TTC549 (cell line): ENCODE results near the gene EPC1.

ENCODE experiments used
- FAIRE-seq: peaks from 2 replicates; lab custom pipeline; 2012; peaks lifted over from hg19 to GRCh38; lab: Jason Lieb, UNC

Gene EPC1

GRCh38 chr10:32337350-32337749 lies 9.6 kb downstream of the EPC1 start:
- no peak for FAIRE-seq

- FAIRE-seq = no peak
Measured at GRCh38 chr10:32333849-32334248, 13.1 kb downstream of the EPC1 start.

DNA sequence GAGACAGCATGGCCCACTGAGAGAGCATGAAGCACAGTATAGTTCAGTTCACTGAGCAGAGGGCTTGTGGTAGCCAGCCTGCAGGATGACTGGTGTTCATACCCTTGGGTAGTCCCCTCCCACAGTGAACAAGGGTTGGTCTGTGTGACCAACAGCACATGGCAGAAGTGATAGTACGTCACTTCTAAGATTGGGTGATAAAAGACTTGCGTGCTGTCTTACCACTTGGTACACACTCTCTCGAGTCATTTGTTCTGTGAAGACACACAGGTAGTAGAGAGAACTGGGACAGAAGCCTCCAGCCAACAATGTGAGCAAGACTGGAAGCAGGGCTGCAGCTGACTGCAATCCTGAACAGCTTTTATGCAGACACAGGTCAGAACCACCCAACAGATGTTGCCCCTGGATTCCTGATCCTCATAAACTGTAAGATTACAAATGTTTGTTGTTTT lies 14.6 kb downstream of the EPC1 start:
- no peak for FAIRE-seq

GRCh38 chr10:32331606-32332005 lies 15.4 kb downstream of the EPC1 start:
- no peak for FAIRE-seq

- FAIRE-seq = no peak
Measured at GRCh38 chr10:32330214-32330613, 16.7 kb downstream of the EPC1 start.

- no peak for FAIRE-seq
Measured at GRCh38 chr10:32329061-32329460, 17.9 kb downstream of the EPC1 start.

DNA sequence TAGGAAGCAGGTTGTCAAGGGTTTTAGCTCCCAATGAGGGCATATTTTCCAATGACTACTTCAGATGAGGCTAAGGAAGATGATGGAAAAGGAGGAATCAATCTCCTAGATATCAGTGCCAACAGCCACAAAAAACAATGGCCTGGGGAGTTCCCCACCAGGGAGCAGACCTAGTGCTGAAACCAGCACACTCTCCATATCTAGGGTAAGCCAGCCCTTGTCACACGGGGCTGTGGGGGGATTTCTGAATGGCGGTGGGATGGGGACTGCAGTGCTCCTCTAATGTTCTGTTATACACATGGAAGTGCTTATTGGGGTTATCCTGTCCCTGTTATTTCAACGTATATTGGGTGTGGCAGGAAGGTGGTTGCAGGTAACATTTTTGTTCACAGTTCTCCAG lies 18.5 kb downstream of the EPC1 start:
- no peak for FAIRE-seq

DNA sequence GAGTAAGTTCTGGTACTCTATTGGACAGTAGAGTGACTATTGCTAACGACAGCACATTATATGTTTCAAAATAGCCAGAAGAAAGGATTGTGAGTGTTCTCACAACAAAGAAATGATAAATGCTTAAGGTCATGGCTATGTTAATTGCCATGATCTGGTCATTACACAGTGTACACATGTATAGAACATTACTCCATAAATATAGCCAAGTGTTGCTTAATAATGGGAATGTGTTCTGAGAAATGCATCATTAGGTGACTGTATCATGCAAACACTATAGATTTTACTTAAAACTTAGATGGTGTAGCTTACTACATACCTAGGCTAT lies 19.6 kb downstream of the EPC1 start:
- no peak for FAIRE-seq

DNA sequence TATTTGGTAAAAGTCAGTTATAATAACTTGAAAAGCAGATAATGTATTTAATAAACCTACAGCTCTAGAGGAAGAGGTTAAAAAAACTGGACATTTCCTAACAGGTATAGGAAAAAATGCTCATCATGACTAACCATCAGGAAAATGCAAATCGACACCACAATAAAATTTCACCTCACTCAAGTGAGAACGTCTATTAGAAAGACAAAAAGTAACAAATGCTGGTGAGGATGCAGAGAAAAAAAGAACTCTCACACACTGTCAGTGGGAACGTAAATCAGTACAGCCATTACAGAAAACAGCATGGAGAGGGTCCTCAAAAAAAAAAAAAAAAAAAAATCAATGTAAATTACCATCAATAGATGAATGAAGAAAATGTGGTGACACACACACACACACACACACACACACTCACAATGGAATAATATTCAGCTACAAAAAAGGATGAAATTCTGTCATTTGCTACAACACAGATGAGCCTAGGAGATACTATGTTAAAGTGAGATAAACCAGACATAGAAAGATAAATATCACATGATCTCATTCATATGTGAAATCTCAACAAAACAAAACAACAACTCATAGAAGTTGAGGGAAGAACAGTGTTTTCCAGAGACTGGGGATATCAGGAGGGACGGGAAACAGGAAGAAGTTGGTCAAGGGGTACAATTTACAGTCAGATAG lies 20.1 kb downstream of the EPC1 start:
- FAIRE-seq = no peak

- FAIRE-seq = no peak
Measured at GRCh38 chr10:32326119-32326518, 20.8 kb downstream of the EPC1 start.

DNA sequence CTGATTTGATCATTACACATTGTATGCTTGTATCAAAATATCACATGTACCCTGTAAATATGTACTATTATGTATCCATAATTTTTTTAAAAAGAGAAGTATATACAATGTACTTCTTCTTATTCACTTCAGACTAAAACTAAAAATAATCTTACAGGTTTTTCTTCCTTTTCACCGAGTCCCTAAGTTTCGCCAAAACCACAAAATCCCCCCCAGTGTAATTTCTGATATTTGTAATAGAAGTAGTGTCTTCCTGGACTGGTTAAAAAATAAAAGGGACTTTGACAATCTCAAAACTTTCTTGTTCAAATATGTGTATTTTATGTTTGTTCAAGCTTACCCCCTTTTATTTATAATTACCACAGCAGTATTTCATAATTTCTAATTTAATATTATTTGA lies 23.9 kb downstream of the EPC1 start:
- no peak for FAIRE-seq

DNA sequence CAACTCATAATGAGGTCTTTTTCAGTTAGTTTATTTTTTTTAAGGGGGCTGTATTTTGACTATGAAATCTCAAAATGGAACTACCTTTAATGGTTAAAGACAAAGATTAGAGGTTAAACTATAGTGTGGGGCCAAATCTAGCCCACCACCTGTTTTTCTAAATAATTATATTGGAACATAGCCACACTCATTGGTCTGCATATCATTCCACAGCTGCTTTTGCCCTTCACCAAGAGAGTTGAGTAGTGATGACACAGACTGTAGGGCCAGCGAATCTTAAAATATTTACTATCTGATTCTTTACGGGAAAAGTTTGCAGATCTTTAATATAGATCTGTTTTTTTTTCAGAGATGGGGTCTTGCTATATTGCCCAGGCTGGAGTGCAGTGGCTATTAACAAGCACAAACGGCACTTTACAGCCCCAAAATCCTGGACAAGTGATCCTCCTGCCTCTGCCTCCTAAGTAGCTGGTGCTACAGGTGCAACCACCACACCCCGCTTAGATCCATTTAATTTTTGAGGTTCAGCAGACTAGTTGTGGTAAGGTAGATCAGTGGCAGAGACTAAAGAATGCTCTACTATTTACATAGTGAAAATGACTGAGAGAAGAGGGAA lies 25.8 kb downstream of the EPC1 start:
- FAIRE-seq = no peak

DNA sequence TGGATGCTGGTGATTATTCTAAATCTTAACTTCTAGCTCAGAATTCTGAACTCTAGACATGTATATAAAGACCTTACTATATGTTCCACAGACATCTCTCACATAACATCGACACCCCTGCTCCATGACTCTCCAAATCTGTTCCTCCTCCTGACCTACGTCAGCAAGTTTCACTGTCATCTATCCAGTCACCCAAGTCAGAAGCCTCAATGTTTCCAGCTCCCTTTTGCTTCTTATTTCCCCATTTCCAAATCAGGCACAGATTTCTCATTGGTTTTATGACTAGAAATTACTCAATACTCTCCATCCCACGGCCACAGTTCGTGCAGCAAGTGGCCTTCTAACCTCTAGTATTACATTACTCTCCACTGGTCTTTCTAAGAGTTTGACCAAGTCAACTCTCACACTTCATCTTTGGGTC lies 28.5 kb downstream of the EPC1 start:
- no peak for FAIRE-seq

DNA sequence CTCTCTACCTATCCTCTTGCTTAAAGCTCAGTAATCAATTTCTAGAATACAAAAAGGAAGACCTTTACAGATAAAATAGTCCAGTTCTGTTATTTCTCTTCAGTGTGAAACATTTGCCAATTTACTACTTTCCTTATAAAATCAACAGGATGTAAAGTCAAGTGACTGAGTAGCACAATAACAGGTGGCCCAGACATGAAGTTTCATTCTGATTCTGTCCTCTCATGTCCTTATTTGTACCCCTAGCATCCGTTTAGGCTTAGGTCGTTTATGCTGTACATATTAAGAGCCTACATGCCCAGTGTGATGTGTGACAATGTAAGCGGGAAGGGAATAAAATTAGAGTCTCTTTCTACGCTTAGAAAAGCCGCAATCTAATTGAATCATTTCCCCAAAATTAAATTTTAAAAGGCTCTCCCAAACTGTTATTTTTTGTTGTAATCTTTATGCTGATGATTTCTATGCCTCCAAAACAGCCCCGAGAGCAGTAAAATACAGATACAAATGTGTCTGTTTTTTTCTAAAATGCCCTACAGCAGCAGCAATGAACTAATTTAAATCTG lies 29.1 kb downstream of the EPC1 start:
- FAIRE-seq = no peak

DNA sequence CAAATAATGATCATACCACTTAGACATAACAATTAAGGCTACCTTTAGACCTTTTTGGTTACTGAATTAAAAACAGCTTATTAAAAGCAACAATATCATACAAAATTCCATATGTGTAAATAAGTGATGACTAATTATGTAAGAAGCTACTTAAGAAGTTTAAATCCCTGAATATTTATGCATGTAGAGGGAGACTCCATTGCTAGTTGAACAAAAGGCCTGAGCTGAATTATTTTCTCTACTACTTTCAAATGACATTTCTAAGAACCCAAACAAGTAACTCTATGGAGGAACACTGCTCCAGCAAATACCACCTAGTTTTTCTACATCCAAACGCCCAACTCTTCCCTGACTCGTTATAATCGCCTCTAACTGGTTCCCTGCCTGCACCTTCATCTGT lies 31.5 kb downstream of the EPC1 start:
- FAIRE-seq = no peak

- FAIRE-seq = no peak
Measured at GRCh38 chr10:32314588-32314987, 32.4 kb downstream of the EPC1 start.

DNA sequence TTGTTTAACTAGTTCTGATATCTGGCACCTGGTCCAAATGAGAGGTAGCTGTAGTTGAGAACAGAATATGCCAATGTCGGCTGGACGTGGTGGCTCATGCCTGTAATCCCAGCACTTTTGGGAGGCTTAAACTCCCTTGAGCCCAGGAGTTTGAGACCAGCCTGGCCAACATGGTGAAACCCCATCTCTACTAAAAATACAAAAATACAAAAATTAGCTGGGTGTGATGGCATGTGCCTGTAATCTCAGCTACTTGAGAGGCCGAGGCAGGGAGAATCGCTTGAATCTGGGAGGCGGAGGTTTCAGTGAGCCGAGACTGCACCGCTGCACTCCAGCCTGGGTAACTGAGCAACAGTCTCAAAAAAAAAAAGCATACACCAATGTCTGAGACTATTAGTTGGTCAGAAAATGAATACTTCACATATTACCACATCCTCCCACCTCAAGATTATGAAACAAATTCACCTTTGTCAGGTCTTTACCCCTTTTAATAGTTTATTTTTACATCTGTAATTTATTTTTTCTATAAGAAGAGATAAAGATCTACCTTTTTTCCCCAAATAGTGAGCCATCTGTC lies 38.8 kb downstream of the EPC1 start:
- FAIRE-seq = no peak

DNA sequence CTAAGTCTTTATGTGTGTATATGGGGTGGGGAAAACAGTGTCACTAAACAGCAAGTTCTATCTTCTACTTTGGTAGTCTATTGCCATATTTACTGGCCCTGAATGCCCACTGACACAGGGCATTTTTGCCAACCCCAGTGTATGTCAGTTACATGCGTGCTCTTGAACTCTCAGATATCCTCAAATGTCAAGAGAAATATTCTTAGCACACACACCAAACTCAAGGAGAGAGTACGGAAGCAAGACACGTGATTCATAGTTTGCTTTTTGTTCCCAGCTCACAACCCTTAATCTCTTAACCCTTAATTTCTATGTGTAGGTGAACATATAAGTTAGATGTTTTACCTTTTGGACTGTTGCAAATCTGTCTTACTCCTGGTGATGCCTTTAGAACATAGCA lies 39.3 kb downstream of the EPC1 start:
- FAIRE-seq = no peak

DNA sequence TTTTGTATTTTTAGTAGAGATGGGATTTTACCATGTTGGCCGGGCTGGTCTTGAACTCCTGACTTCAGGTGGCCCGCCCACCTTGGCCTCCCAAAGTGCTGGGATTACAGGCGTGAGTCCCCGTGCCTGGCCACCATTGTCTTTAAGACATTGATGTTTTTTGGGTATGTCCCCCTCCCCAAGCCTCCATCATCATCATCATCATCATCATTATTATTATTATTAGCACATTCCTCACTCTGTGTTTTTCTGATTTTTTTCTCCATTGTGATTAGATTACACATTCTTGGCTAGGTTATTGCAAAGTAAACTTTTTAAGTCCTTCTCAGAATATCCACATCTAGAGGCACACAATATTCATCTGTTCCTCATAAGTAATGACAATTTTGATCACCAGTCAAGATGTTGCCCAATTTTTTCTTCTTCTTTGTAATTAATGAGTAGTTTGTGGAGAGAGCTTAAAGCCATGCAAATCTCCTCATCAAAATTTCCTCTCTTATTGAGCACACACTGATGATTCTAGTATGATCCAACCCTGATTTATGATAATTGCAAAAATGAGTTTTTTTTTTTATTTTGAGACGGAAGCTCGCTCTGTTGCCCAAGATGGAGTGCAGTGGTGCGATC lies 47.5 kb downstream of the EPC1 start:
- no peak for FAIRE-seq

GRCh38 chr10:32298075-32298812 lies 48.7 kb downstream of the EPC1 start:
- no peak for FAIRE-seq

DNA sequence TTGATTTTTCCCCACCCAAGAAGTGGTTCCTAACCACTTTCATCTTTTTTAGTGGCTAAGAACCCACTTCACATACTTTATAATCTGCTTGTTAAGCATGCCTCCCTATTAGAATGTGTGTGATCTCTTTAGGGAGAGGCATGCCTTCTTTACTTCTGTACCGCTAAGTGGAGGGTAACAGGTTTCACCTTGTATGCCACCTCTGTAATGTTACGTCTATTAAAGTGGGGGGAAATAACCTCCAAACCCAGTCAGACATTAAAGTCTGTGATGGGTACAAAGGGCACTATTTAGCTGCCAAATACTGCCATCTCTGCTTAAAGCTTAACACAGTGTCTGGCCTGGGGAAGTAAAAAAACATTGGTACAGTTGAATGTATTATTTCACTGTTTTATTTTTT lies 51.9 kb downstream of the EPC1 start:
- FAIRE-seq = no peak

DNA sequence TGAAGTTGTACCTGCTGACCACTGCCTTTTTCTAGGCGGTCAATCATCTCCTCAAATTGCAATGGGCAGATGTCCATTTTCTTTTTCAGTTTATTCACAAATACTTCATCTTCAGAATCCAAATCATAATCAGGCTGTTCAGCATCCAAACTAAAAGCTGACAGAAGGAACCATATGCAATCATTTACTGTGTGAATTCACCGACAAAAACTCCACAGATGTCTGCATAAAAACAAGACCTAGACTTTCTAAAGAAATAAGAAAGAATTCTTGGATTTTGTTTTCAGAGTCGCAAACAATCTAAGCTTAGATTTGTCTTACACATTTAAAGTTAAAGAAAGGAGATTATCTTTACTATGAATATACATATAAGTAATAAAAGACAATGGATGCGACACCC lies 53.4 kb downstream of the EPC1 start:
- FAIRE-seq = no peak

GRCh38 chr10:32279795-32280194 lies 67.2 kb downstream of the EPC1 start:
- FAIRE-seq = no peak
